SH-SY5Y (cell line): ENCODE results near the gene SPATS2L.

Experiments
- GATA2 ChIP-seq: IDR thresholded peaks from 2 replicates; pipeline ENCODE4 v1.6.1; 2011; ENCODE audit warnings: mild to moderate bottlenecking, low read depth, low read length
- GATA3 ChIP-seq: IDR thresholded peaks from 2 replicates; pipeline ENCODE4 v1.6.1; 2011; ENCODE audit warnings: low read depth, mild to moderate bottlenecking, low read length, moderate library complexity

DNA sequence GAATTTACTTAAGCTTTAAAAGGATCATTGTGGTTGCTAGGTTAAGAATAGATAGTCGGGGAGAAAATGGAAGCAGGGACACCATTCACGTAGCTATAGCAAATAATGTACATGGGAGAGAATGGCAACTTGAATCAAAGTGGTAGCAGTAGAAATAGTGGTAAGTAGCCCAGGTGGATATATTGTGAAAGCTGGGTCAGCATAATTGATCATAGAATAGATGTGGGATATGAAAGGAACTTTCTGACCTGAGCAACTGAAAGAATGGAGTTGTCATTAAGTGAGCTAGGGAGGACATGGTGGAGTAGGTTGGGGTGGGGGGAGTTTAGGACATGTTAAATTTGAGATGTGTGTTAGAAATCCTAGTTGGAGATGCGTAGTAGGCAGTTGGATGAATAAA lies 221.7 kb downstream of the SPATS2L start:
- TF ChIP-seq GATA3 (no peak), GATA2 (no peak)
